Activated T-cell treated with anti-CD3 and anti-CD28 coated beads for 24 hours (primary cell): ENCODE data around the gene RAPGEF1.

ENCODE experiments used
- DNase-seq: peaks from one replicate; pipeline ENCODE4 v3.0.0-alpha.2; 2020; ENCODE audit warnings: low read depth

RAPGEF1 gene

GRCh38 chr9:131623655-131624330 is 116.1 kb downstream of the RAPGEF1 start:
- no peak for DNase-seq

GRCh38 chr9:131622523-131622922 is 117.4 kb downstream of the RAPGEF1 start:
- no peak for DNase-seq

- no peak for DNase-seq
These were observed 118.1 kb downstream of the RAPGEF1 start for GRCh38 chr9:131621551-131622358.

- no peak for DNase-seq
These were observed 118.9 kb downstream of the RAPGEF1 start for GRCh38 chr9:131620764-131621520.

- DNase-seq, result no peak
These were observed 120.2 kb downstream of the RAPGEF1 start for GRCh38 chr9:131619680-131620079.

- no peak for DNase-seq
These were observed 121.1 kb downstream of the RAPGEF1 start for GRCh38 chr9:131618785-131619184.

- DNase-seq, result no peak
These were observed 121.8 kb downstream of the RAPGEF1 start for GRCh38 chr9:131618071-131618479.

GRCh38 chr9:131617611-131618010 is 122.3 kb downstream of the RAPGEF1 start:
- DNase-seq, result no peak

GRCh38 chr9:131616983-131617604 is 122.8 kb downstream of the RAPGEF1 start:
- no peak for DNase-seq

GRCh38 chr9:131614340-131614915 is 125.4 kb downstream of the RAPGEF1 start:
- no peak for DNase-seq

- no peak for DNase-seq
These were observed 126.0 kb downstream of the RAPGEF1 start for GRCh38 chr9:131613921-131614320.

GRCh38 chr9:131612851-131613250 is 127.0 kb downstream of the RAPGEF1 start:
- no peak for DNase-seq

- no peak for DNase-seq
These were observed 128.1 kb downstream of the RAPGEF1 start for GRCh38 chr9:131611586-131612315.

GRCh38 chr9:131610231-131610761 is 129.6 kb downstream of the RAPGEF1 start:
- DNase-seq, result no peak

- DNase-seq, result no peak
These were observed 130.6 kb downstream of the RAPGEF1 start for GRCh38 chr9:131609099-131609830.

GRCh38 chr9:131608493-131609037 is 131.3 kb downstream of the RAPGEF1 start:
- no peak for DNase-seq

GRCh38 chr9:131607591-131607990 is 132.3 kb downstream of the RAPGEF1 start:
- DNase-seq, result no peak

GRCh38 chr9:131606896-131607567 is 132.8 kb downstream of the RAPGEF1 start:
- no peak for DNase-seq
